PC-3 (cell line): ENCODE results near the gene SETBP1. TPM values are rescaled to one million over a fixed set of nuclear protein-coding genes. Genes with fewer than 3 reads are reported as not detected.
A peak's percentile ranks its signal among the peaks of the same experiment; 100 is the strongest.

Experiments
- ATAC-seq: fragments of 200-7000 bp; cut with Tn5 transposase; 2 replicates; pipeline ENCODE4 v1.9.1; 2020; ENCODE audit warnings: mild to moderate bottlenecking, moderate library complexity
- BruUV-seq: library from RNA; stranded (reverse); fragments of 400-500 nt; replicated peaks from 2 replicates; lab custom pipeline; 2021; lab: Mats Ljungman, UMichigan
- CTCF ChIA-PET: fragments of 300-600 bp; sonication (Branson Sonifier 250); formaldehyde crosslinking; loops from one replicate; lab custom pipeline; 2022; ENCODE audit warnings: antibody characterized with exemption; lab: Charles Lee
- POLR2A ChIA-PET: fragments of 300-600 bp; sonication (Branson Sonifier 250); formaldehyde crosslinking; loops from one replicate; lab custom pipeline; 2022; ENCODE audit warnings: antibody characterized with exemption; ENCODE audit not compliant: unreplicated experiment; lab: Charles Lee
- DNase-seq: peaks from one replicate; pipeline ENCODE4 v3.0.0-alpha.2; 2015
- H2AFZ ChIP-seq: fragments of 300-600 bp; sonication (generic); 2 replicates; pipeline ENCODE4 v1.6.0; 2016; ENCODE audit warnings: antibody characterized with exemption, low read length
- H3F3A ChIP-seq: fragments of 300-600 bp; sonication (generic); one replicate; pipeline ENCODE4 v1.6.0; 2017; ENCODE audit warnings: antibody characterized with exemption, low read length, control low read depth, mild to moderate bottlenecking; ENCODE audit not compliant: unreplicated experiment
- H3K27ac ChIP-seq: fragments of 300-600 bp; sonication (generic); 2 replicates; pipeline ENCODE4 v1.5.1; 2016; ENCODE audit warnings: mild to moderate bottlenecking, low read length
- H3K27me3 ChIP-seq: fragments of 300-600 bp; sonication (generic); 2 replicates; pipeline ENCODE4 v1.6.1; 2016; ENCODE audit warnings: low read length, mixed read lengths
- H3K36me3 ChIP-seq: fragments of 300-600 bp; sonication (generic); 2 replicates; pipeline ENCODE4 v1.6.1; 2016; ENCODE audit warnings: low read depth, mixed run types, low read length, mixed read lengths
- H3K4me1 ChIP-seq: fragments of 300-600 bp; sonication (generic); 2 replicates; pipeline ENCODE4 v1.5.1; 2016; ENCODE audit warnings: low read length; ENCODE audit not compliant: insufficient read depth
- H3K4me2 ChIP-seq: fragments of 300-600 bp; sonication (generic); 2 replicates; pipeline ENCODE4 v1.6.0; 2016; ENCODE audit warnings: low read length
- H3K4me3 ChIP-seq: fragments of 300-600 bp; sonication (generic); 2 replicates; pipeline ENCODE4 v1.5.1; 2016; ENCODE audit warnings: mild to moderate bottlenecking, low read length, mixed read lengths
- H3K79me2 ChIP-seq: fragments of 300-600 bp; sonication (generic); 2 replicates; pipeline ENCODE4 v1.6.1; 2017; ENCODE audit warnings: low read length, mixed read lengths
- H3K9ac ChIP-seq: fragments of 300-600 bp; sonication (generic); 2 replicates; pipeline ENCODE4 v1.6.0; 2016; ENCODE audit warnings: mild to moderate bottlenecking, low read length
- H3K9me2 ChIP-seq: fragments of 300-600 bp; sonication (generic); replicated peaks from 2 replicates; pipeline ENCODE4 v1.6.1; 2016; ENCODE audit warnings: mixed run types, low read length, mixed read lengths
- H3K9me3 ChIP-seq: fragments of 300-600 bp; sonication (generic); 2 replicates; pipeline ENCODE4 v1.6.1; 2016; ENCODE audit warnings: low read length, mixed read lengths
- H4K20me1 ChIP-seq: fragments of 300-600 bp; sonication (generic); 2 replicates; pipeline ENCODE4 v1.6.1; 2016; ENCODE audit warnings: low read length, mixed read lengths
- CTCF ChIP-seq: fragments of 300-600 bp; sonication (generic); conservative IDR thresholded peaks from 2 replicates; pipeline ENCODE4 v1.5.1; 2017; ENCODE audit warnings: antibody characterized with exemption, low read depth, mild to moderate bottlenecking, low read length
- EZH2 ChIP-seq: fragments of 300-600 bp; sonication (generic); IDR thresholded peaks from one replicate; pipeline ENCODE4 v1.6.1; 2017; ENCODE audit warnings: antibody characterized with exemption, mild to moderate bottlenecking, low read length; ENCODE audit not compliant: unreplicated experiment
- EZH2phosphoT487 ChIP-seq: fragments of 300-600 bp; sonication (generic); IDR thresholded peaks from 2 replicates; pipeline ENCODE4 v1.6.1; 2018; ENCODE audit warnings: mild to moderate bottlenecking, antibody characterized with exemption, low read length, borderline replicate concordance
- intact Hi-C: fragments of 100-400 bp; cut with micrococcal nuclease; formaldehyde crosslinking; loops from 2 replicates; pipeline ENCODE4 v1.9.0; 2023
- total RNA-seq: library from RNA; depleted of rRNA; stranded (reverse); fragments of >200 nt; gene quantifications from 2 replicates; pipeline ENCODE4 v1.2.3, GENCODE V29; 2014

Gene SETBP1
- total RNA-seq, 1 experiment from 2014 or later = 2.3 TPM

- Histone ChIP-seq H3K9me3 (no peaks in the 10 kb centered on the region), H3K9ac (no peak overlapping the region), H3K4me1 (peaks cover 7% of the 10 kb centered on the region), H3K36me3 (no peaks in the 10 kb centered on the region), H3K9me2 (no peaks in the 10 kb centered on the region), H3K4me2 (no peak overlapping the region), H2AFZ (no peak overlapping the region), H3K4me3 (no peak overlapping the region), H4K20me1 (no peaks in the 10 kb centered on the region), H3K79me2 (no peaks in the 10 kb centered on the region), H3F3A (no peaks in the 10 kb centered on the region), H3K27ac (peak overlapping the region; percentile 54), H3K27me3 (no peaks in the 10 kb centered on the region)
- CTCF ChIA-PET = no interaction called here
- peak; percentile 58 for DNase-seq
- TF ChIP-seq CTCF = 0 out of 2 replicates have a peak, but pooled peaks have one; percentile 22
- TF ChIP-seq EZH2 = no peak
- no peak for TF ChIP-seq EZH2phosphoT487
- intact Hi-C loops = no loop called here
- peak; percentile 73 for ATAC-seq
- POLR2A ChIA-PET = no interaction called here
- BruUV-seq = no TSS peak
These were observed 246.6 kb downstream of the SETBP1 start for GRCh38 chr18:44927127-44927849.

- Histone ChIP-seq H3K79me2 (no peaks in the 10 kb centered on the region), H3K9me3 (no peaks in the 10 kb centered on the region), H3K27me3 (no peaks in the 10 kb centered on the region), H3K4me3 (no peak overlapping the region), H3K4me2 (no peak overlapping the region), H3K4me1 (no peaks in the 10 kb centered on the region), H4K20me1 (no peaks in the 10 kb centered on the region), H3K9ac (no peak overlapping the region), H3K27ac (no peak overlapping the region), H3F3A (no peaks in the 10 kb centered on the region), H3K36me3 (no peaks in the 10 kb centered on the region), H2AFZ (no peak overlapping the region), H3K9me2 (no peaks in the 10 kb centered on the region)
- BruUV-seq = no TSS peak
- DNase-seq = no peak
- ChIA-PET CTCF (no interaction called here), POLR2A (no interaction called here)
- ATAC-seq = no peak
- TF ChIP-seq EZH2phosphoT487 (no peak), EZH2 (no peak), CTCF (no peak)
- intact Hi-C loops = no loop called here
These were observed 254.2 kb downstream of the SETBP1 start for GRCh38 chr18:44934901-44935300.

GRCh38 chr18:44935455-44935854, 254.8 kb downstream of the SETBP1 start:
- Histone ChIP-seq H3K4me3 (no peak overlapping the region), H3K4me1 (no peaks in the 10 kb centered on the region), H3K9me3 (no peaks in the 10 kb centered on the region), H3K27ac (no peak overlapping the region), H3K4me2 (no peak overlapping the region), H3F3A (no peaks in the 10 kb centered on the region), H3K9ac (no peak overlapping the region), H3K79me2 (no peaks in the 10 kb centered on the region), H2AFZ (no peak overlapping the region), H3K27me3 (no peaks in the 10 kb centered on the region), H4K20me1 (no peaks in the 10 kb centered on the region), H3K9me2 (no peaks in the 10 kb centered on the region), H3K36me3 (no peaks in the 10 kb centered on the region)
- CTCF ChIA-PET = interaction anchor here (0.6 kb wide), 1 partner anchor 89 kb away, joined by 3 read pairs; no protein-coding TSS in a partner anchor
- TF ChIP-seq EZH2phosphoT487 = no peak
- no peak for TF ChIP-seq CTCF
- TF ChIP-seq EZH2 = no peak
- no peak for ATAC-seq
- DNase-seq = no peak
- no TSS peak for BruUV-seq
- POLR2A ChIA-PET = no interaction called here
- intact Hi-C loops = no loop called here
